Measurements from ENCODE around the gene TBC1D17.

DNA sequence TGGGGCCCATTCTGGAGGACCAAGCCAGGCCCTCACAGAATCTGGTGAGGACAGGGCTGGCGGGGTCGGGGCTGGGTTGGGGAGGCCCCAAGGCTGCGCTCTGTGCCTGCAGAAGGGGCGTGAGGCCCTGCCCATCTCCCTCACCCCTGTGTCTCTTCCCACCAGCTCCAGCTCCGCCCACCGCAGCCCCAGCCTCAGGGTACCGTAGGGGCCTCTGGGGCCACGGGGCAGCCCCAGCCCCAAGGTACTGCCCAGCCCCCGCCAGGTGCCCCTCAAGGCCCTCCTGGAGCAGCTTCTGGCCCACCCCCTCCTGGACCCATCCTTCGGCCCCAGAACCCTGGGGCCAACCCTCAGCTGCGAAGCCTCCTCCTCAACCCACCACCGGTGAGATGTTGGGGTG, 41.9 kb upstream of the TBC1D17 start:
- TF ChIP-seq, protein P1, sequence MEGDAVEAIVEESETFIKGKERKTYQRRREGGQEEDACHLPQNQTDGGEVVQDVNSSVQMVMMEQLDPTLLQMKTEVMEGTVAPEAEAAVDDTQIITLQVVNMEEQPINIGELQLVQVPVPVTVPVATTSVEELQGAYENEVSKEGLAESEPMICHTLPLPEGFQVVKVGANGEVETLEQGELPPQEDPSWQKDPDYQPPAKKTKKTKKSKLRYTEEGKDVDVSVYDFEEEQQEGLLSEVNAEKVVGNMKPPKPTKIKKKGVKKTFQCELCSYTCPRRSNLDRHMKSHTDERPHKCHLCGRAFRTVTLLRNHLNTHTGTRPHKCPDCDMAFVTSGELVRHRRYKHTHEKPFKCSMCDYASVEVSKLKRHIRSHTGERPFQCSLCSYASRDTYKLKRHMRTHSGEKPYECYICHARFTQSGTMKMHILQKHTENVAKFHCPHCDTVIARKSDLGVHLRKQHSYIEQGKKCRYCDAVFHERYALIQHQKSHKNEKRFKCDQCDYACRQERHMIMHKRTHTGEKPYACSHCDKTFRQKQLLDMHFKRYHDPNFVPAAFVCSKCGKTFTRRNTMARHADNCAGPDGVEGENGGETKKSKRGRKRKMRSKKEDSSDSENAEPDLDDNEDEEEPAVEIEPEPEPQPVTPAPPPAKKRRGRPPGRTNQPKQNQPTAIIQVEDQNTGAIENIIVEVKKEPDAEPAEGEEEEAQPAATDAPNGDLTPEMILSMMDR (conservative IDR thresholded peaks at IDR 0.05) = no peak
- TF ChIP-seq ZFX (IDR thresholded peaks at IDR 0.05) = no peak

Data from C4-2B (cell line).